HG03039 (cell line): ENCODE data around the gene ZDHHC16.

Source experiments
- ATAC-seq: cut with Tn5 transposase; IDR thresholded peaks from one replicate; pipeline ENCODE4 v1.9.1; 2021; ENCODE audit warnings: mild to moderate bottlenecking, moderate library complexity; ENCODE audit not compliant: unreplicated experiment

ZDHHC16 gene

GRCh38 chr10:97506199-97506991 lies 60.4 kb downstream of the ZDHHC16 start:
- ATAC-seq, result no peak
